HG03521 (cell line): Measurements from ENCODE around the gene GPAT3.
"Not testable (repeated sequence)": the region's sequence is repeated elsewhere in the genome, so short reads cannot be mapped to it uniquely, and the experiment has no call there.

Source experiments
- ATAC-seq: cut with Tn5 transposase; IDR thresholded peaks from one replicate; pipeline ENCODE4 v1.9.1; 2021; ENCODE audit warnings: mild to moderate bottlenecking, moderate library complexity; ENCODE audit not compliant: unreplicated experiment

Gene GPAT3

DNA sequence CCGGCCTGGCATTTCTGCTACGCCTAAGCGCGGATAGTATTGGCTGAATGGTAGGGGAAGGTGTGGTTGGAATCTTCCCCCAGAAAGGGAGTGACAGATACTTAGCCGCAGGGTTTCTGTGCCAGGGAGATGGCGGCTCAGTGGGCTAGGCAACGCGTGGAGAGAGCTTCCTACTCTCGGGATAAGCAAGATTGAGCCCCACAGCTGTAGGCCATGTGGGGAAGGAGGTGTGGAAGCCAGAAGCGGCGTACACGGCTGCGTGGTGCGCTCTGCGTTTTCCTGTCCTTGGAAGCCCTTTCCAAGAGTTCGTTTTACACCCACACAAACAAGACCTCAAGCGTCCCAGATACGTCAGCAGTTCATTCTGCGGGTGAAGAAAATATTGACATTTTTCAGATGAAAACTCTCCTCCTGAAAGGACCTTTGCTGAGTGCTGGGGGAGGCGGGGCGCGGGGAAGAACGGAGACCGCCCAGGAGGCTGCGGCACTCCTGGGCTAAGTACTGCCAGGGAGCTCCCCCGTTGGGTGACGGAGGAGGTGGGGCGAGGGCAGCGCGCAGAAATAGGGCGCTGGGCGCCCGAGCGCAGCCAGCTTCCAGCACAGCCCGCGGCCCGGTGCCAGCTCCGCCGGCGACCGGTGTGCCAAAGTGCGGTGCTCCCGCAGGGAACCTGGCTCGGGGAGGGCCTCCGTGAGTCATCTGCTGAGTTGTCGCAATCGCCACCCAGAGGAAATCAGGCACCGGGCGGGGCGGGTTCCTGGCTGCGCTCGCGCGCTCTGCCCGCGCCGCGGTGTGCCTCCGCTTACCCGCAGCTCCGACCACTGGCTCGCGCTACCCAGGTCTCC lies at the start of gene GPAT3:
Gene GPAT3 (plus strand): TSS at position 589 of the 842 bp plus-strand sequence. CDS start 515 bp downstream, outside the sequence.
- ATAC-seq = peak; percentile 61

DNA sequence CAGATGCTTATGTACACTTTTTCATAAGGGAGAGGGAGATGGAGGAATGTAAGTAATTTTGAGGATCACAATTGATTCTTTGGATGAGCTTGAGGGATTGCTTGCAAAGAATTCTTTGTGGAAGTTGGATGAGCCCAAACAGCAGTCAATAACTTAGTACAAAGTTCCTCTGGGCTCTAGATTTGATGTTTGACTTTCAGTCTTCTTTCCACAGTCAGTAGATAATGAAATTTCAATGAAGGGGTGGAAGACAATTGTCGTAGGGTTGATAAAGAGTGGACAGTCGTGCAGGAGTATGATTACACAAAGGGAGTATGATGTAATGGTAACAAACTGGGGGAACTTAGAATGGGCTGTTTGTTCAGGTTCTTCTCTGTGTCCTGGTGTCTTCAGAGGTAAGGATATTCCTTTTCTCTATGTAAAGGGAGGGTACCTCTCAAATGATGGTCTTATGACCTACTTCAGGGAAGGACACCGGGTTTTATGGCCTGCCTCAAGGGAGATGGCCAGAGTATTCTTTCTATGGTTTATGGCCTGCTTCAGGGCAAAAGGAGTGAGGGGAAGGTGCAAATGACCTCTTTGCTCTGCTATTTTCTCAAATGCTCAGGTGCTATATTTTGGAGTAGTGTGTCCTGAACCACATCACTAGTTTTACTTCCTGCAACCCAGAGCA lies 49.3 kb upstream of the GPAT3 start:
- ATAC-seq = no peak

DNA sequence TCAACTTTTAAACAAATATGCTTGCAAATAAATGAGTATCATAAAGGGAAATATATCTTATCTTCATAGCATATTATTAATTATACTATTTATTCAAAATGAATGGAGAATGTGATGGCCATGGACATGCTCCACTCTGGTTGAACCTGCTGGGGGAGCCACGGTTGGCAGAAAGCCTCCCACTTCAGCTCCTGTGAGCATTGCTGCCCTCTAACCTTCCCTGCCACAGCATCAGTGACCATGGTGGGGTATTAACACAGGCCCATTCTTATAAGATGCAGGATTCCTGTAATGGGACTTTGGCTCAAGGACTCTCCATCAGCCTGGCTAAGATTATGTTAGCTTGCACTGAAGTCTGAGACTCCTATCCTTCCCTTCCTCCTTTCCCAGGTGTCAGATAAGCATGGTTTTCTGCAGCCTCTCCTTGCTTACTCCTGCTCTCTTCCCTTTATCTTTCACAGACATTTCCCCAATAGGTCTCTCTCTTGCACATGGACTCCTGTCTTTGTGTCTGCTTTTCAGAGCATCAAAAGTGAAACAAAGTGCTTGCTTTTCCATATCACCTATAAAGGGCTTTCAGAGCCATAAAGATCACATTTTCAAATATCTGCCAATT lies 46.1 kb upstream of the GPAT3 start:
- no peak for ATAC-seq

DNA sequence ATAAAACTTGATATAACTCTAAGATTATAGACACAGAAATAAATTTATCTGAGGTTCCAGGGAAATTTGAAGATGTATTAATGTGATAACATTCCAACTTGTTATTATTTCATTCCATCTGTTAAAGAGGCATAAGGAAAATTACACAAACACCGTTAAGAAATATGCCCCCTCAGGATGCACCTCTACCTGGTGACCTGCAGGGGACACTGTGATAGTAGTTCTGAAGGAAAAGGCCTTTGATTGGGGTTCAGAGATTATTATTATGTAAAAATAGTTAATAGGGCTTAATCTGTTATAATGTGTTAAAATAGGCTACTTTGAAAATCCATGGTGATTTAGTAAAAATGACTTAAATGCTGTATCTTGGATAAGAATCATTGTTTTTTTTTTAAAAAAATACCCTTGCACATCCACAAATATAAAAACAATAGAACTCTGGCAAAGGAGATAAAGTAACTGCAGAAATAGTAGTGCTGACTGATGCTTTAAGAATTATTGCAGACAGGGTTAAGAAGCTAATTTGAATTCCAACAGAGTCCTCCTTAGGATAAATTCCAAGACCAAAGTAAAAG lies 44.9 kb upstream of the GPAT3 start:
- peak; percentile 84 for ATAC-seq

DNA sequence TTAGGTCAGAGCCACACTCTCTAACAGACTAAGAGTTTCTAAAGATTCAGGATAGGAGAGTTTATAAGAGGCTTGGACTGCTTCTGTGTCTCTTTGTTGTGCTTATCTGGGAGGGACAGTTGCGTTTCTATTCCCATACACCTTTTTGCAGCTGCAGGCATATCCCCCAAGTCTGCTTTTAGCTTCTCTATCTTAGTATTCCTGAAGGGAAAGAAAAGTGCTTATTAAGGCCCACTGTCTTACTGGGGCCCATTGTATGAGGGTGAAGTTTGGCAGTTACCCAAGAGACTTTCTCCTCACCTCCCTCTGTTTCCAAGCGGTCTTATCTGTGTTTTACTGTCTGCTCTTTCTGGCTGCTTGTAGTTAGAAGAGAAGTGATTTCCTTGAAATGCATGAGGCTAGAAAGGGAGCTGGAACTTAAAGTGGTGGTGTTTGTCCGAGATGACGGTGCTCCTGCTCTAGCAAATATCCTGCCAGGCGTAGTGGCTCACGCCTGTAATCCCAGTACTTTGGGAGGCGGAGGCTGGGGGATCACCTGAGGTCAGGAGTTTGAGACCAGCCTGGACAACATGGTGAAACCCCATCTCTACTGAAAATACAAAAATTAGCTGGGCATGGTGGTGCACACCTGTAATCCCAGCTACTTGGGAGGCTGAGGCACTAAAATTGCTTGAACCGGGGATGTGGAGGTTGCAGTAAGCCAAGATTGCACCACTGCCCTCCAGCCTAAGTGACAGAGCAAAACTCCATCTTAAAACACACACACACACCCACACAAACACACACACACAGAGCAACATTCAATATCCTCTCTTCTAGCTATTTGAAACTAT lies 39.6 kb upstream of the GPAT3 start:
- not testable (repeated sequence) for ATAC-seq

DNA sequence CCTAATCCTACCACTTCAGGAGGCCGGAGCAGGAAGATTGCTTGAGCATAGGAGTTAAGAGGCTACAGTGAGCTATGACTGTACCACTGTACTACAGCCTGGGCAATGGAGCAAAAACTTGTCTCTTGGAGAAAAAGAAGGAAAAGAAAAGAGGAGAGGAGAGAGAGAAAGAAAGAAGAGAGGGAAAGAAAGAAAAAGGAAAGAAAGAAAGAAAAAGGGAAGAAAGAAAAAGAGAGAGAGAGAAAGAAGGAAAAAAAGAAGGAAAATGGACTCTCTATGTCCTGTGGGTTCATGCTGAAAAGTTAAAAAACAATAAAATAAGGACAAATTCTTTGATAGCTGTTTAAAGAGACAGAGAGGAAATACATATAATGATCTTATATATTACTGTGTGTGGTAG lies 37.7 kb upstream of the GPAT3 start:
- ATAC-seq = no peak

DNA sequence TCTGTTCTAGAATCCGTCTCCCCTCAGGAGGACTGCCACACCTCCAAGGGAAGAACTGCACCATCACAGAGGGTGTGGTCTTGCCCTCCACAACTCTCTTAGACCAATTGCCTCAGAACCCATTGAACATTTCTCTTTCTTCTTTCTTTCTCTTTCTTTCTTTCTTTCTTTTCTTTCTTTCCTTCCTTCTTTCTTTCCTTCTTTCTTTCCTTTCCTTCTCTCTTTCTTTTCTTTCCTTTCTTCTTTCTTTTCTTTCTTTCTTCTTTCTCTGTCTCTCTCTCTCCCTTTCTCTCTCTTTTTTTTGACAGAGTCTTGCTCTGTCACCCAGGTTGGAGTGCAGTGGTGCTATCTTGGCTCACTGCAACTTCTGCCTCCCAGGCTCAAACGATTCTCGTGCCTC lies 34.2 kb upstream of the GPAT3 start:
- not testable (repeated sequence) for ATAC-seq

DNA sequence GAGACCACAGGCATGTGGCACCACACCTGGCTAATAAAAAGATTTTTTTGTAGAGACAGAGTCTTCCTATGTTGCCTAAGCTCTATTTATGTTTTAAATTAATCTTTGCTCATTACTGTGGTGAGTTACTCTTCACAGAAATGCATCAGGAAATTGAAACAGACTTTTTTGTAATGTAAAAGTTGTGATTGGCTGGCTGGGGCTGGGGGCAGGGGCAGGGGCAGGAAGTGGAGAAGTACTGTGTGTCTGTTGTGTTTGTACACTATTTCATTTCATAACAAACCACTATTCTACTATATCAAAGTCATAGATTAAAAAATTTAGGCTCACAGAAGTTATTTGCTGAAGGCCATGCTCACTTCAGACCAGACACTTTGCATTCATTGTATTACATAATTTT lies 31.9 kb upstream of the GPAT3 start:
- no peak for ATAC-seq

DNA sequence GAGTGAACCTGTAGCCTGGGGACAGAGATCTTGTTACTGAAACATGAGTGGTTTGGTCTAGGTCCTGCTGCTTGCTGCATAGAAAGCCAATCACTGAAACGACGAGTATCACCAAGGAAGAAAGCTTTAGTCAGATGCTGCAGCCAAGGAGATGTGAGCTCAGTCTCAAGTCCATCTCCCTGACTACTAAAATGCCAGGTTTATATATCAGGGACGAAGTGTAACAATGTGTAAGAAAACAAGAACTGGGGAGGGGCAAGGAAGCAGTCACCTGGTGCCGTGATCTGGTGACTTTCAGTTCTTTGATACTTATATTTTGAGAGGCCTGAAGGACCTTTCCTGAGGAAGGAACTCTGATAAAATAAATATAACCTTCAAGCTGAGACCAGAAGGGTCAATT lies 31.4 kb upstream of the GPAT3 start:
- ATAC-seq = no peak

DNA sequence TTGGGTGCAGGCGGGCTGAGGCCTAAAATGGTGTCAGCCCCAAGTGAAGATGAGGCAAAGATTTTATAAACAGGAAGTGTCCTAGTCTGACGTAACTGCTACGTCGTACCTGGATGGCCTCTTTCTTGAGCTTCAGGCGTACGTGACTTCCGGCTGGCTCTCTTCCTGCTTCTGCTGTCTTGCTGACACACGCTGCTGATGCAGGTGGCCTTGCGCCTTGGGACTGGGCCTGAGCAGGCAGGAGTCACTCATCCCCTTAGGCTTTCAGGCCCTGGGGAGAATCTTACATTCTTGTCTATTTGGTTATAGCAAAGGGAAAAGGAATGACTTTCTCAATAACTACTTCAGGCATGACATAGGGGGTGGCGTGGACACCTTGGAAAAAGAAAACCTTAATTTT lies 30.9 kb upstream of the GPAT3 start:
- ATAC-seq = no peak

DNA sequence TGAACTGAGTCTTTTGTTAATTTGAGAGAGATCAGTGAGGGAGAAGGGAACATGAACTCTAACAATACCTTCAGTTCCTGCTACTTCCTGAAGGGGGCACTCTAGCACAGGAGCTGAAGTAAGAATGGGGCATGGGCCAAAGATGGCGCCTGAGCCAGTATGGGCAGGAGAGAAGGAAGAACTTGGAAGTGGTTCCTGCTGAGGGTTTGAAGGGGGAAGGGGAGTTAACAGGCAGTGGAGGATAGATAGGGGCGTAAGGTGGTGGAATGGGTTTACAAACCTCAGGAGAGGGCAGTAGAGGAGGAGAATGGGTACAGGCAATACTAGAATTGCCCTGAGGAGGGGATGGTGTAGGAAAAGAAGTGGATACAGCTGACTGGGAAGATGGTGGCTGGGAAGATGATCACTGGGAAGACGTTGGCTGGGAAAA lies 26.7 kb upstream of the GPAT3 start:
- ATAC-seq = not testable (repeated sequence)

DNA sequence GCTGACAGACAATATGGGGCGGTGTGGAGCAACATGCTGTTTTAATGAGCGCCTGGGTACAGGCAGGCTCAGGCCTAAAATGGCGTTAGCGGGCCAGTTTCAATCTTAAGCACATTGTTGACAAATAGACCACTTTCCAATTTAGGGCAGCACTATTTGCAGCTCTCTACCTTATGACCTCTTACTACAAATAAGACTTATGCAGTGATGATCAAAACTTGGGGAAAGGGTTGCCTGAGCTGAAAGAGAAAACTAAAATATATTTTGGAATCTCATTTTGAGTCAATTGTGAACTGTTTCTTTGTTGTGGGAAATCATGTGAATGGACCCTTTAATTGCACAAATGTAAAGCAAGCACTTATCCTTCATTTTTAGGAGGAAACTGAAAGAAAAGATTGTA lies 25.5 kb upstream of the GPAT3 start:
- ATAC-seq = no peak

DNA sequence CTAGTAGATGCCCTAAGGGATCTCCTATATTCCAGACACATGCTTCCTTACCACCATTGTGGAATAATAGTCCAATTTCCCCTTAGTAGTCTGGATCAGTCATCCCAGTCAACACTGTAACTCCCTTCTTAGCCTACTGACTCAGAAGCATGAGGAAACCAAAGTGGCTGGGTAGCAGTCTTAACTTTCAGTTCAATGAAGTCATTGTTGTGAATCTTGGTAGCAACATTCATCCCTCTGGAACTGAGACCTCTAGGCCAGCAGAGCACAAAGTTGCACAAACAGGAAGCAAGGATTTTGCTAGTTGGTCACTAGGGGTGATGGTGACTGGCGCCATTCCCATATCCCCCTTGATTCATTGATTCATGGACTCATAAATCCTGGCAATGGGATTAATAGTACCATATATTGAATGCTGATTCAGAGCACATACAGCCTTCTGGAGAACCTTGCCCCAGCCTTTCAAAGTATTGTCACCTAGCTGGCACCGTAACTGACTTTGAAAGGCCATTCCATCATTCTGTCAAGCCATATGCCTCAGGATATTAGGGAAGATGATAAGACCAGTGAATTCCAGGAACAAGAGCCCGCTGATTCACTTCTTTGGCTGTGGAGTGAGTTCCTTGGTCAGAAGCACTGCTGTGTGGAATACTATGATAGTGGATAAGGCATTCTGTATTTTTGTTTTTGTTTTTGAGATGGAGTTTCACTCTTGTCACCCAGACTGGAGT lies 19.7 kb upstream of the GPAT3 start:
- ATAC-seq = no peak

DNA sequence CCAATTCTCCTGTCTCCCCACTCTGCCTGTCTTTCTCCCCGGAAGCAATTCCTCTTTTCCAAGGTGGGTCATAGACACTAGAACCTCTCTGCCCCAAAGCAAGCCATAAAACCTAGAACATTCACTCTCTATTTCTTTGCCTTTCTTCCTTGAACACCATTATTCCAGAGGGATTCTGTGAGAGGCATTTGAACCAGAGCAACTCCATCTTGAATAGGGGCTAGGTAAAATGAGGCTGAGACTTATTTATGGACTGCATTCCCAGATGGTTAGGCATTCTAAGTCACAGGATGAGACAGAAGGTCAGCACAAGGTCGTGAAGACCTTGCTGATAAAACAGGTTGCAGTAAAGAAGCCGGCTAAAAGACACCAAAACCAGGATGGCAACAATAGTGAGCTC lies 13.7 kb upstream of the GPAT3 start:
- ATAC-seq = no peak

DNA sequence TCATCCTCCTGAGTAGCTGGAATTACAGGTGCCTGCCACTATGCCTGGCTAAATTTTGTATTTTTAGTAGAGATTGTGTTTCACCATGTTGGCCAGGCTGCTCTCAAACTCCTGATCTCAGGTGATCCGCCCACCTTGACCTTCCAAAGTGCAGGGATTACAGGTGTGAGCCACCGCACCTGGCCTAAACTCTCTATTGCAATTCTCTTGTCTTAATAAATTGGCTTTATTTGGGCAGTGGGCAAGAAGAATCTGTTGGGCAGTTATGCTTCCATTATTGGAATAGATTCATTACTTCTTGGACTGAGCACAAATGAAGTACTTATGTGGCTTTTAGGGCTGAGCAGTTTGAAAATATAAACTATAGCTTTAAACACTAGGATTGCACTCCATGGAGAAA lies 8.2 kb upstream of the GPAT3 start:
- no peak for ATAC-seq

DNA sequence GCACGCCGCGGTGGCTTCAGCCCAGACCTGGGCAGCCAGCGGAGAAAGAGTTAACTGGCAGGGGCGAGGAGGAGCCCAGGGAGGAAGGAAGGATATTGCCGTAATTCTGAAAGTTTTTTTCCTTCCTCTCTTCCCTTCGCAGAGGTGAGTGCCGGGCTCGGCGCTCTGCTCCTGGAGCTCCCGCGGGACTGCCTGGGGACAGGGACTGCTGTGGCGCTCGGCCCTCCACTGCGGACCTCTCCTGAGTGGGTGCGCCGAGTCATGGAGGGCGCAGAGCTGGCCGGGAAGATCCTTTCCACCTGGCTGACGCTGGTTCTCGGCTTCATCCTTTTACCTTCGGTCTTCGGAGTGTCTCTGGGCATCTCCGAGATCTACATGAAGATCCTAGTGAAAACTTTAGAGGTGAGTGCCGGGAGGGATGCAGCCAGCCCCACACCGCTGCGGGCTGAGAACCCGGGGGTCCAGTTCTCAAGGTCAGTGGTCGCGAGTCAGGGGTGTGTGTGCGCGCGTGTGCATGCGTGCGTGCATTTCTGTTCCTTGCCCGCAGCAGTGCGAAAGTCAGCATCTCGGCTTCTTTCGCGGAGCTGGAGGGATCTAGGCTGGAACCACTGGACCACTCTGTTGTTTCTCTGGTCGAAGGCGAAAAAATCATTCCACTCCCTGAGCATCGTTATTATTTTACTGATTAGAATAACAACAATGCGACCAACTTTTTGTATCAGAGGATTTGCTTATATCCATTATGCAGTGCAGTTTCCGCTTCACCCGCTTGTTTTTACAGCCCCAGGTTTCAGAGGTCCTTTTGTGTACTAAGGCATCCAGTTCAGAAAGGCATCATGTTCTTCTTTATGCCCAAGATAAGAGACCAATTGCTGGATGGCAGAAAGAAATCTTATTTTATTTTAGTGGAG lies 709 bp downstream of the GPAT3 start:
- no peak for ATAC-seq

DNA sequence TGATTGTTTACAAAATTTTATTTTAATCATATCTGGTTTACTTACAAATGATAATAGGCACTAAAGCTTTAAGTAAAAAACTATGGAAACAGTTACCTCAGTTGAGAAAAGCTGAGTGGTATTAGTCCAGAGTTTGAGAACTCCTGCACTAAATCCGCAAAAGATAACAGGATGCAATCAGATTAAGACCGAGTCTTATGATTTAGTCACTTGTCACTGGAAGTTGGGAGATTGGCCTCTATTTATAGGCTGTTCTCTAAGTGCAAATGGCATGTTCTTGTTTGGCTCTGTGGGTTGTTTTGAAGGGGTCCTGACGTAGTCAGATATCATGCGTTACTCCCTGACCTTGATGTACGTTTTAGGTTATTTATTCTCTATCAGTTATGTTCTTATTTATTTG lies 6.3 kb downstream of the GPAT3 start:
- ATAC-seq = no peak

DNA sequence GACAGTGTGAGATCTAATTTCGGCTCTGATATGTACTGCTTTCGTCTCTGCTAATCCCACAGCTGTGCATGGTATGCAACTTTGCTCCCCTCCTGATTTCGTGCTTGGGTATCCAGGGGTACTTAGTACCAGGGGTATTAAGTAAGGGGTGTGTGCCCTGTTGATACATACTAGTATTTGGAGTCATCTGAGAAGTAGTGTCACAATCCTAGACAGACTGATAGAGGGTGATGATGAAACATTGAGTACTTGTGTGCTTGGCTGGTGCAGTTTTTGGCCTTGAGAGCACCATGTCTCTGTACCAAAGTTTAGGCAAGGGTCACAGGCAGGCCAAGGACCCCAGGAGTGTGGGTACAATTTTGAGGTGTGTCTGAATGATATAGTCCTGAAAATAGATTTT lies 10.9 kb downstream of the GPAT3 start:
- no peak for ATAC-seq
